Spleen (tissue), 7 donors: ENCODE results near the gene BAHCC1.

Experiments
- POLR2A ChIP-seq, 3 donors: fragments of 450-650 bp; IDR thresholded peaks; one replicate each; pipeline ENCODE4 v1.5.1; 2017; ENCODE audit warnings: antibody characterized with exemption in 3 of 3, mild to moderate bottlenecking in 1 of 3
- POLR2AphosphoS5 ChIP-seq, 3 donors: sonication (generic); formaldehyde crosslinking; IDR thresholded peaks; one replicate each; pipeline ENCODE4 v1.5.1; 2017; ENCODE audit warnings: antibody characterized with exemption in 3 of 3
- TF ChIP-seq, protein P1 (sequence below), 11 experiments: fragments of 200-600 bp in 7 of 11; fragments of 450-650 bp in 4 of 11; sonication (generic) in 4 of 11; IDR thresholded peaks in 8 of 11; conservative IDR thresholded peaks in 3 of 11; 1 replicate in 7 of 11; 2 replicates in 4 of 11; pipeline versions ENCODE4 v1.4.0 to v1.8.0; 2016 to 2021; ENCODE audit warnings: antibody characterized with exemption in 11 of 11, inconsistent platforms in 4 of 11, mild to moderate bottlenecking in 1 of 11
- donor health status: DM: no; HTN: no; CAD: no; lungs with moderate emphysema.
- donor health status: DM: no; HTN: no; CAD: no.
- donor health status: DM: no; HTN: no; CAD: no.

DNA sequence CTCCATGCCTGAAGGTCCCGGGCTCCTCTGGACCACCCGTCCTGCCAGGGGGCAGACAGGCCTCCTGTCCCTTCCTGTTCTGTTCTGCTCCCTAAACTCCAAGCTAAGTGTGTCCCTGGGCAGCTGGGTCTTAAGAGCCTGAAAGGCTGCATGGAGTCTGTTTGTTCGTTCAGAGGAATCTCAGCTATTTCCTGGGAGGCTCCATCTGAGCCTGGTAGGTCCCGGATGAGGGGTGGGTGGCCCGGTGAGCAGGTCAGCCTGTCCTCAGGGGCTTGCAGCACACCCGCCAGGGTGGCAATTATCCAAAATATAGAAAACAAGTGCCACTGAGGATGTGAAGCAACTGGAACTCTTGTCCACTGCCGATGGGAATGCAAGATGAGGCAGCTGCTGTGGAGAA, 104.8 kb downstream of the BAHCC1 start:
- TF ChIP-seq, protein P1, sequence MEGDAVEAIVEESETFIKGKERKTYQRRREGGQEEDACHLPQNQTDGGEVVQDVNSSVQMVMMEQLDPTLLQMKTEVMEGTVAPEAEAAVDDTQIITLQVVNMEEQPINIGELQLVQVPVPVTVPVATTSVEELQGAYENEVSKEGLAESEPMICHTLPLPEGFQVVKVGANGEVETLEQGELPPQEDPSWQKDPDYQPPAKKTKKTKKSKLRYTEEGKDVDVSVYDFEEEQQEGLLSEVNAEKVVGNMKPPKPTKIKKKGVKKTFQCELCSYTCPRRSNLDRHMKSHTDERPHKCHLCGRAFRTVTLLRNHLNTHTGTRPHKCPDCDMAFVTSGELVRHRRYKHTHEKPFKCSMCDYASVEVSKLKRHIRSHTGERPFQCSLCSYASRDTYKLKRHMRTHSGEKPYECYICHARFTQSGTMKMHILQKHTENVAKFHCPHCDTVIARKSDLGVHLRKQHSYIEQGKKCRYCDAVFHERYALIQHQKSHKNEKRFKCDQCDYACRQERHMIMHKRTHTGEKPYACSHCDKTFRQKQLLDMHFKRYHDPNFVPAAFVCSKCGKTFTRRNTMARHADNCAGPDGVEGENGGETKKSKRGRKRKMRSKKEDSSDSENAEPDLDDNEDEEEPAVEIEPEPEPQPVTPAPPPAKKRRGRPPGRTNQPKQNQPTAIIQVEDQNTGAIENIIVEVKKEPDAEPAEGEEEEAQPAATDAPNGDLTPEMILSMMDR (IDR thresholded peaks at IDR 0.05 in 8 of 11, conservative IDR thresholded peaks at IDR 0.05 in 3 of 11), result no peak
- TF ChIP-seq POLR2A (IDR thresholded peaks at IDR 0.05), result no peak
- no peak for TF ChIP-seq POLR2AphosphoS5 (IDR thresholded peaks at IDR 0.05)
